HG02852 (cell line): ENCODE data around the gene DRD5.
"Not testable (repeated sequence)": the region's sequence is repeated elsewhere in the genome, so short reads cannot be mapped to it uniquely, and the experiment has no call there.

Experiments used
- ATAC-seq: cut with Tn5 transposase; IDR thresholded peaks from one replicate; pipeline ENCODE4 v1.9.1; 2021; ENCODE audit warnings: mild to moderate bottlenecking, moderate library complexity; ENCODE audit not compliant: unreplicated experiment

DRD5 gene

DNA sequence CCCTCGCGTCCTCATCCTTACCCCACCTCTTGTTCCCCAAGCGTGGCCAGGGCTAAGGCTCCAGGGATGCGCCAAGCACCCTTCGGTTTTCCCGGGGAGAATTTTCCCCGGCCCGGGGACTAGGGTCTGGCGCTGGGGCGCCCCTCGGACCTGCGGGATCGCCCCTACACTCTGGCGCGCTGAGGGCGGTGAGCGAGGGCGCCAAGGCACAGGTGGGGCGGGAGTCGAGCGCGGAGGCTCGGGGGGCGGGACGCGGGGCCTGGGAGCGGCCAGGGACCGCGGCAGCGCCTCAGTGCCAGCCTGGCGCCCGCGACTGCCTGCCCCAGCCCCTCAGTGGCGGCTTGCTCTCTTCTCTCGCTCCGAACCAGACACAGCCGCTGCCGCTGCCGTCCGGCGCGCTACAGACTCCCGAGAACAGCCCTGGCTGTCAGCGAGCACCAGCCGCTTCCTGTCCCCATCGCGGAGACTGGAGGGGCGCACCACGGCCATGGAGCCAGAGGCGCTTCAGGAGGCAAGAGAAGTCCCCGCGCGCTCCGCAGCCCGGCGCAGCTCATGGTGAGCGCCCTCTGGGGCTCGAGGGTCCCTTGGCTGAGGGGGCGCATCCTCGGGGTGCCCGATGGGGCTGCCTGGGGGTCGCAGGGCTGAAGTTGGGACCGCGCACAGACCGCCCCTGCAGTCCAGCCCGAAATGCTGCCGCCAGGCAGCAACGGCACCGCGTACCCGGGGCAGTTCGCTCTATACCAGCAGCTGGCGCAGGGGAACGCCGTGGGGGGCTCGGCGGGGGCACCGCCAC lies at the start of gene DRD5:
DRD5 (plus strand) TSS at position 292 of the 793 bp plus-strand sequence; CDS start at position 688, 396 bp downstream.
- ATAC-seq = no peak

DNA sequence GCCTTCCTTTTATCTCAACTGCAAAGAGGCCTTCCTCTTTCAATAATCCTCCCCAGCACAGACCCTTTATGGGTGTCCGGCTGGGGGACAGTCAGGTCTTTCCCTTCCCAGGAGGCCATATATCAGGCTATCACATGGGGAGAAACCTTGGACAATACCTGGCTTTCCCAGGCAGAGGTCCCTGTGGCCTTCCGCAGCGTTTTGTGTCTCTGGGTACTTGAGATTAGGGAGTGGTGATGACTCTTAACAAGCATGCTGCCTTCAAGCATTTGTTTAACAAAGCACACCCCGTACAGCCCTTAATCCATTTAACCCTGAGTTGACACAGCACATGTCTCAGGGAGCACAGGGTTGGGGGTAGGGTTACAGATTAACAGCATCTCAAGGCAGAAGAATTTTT lies 49.2 kb upstream of the DRD5 start:
- ATAC-seq = not testable (repeated sequence)

DNA sequence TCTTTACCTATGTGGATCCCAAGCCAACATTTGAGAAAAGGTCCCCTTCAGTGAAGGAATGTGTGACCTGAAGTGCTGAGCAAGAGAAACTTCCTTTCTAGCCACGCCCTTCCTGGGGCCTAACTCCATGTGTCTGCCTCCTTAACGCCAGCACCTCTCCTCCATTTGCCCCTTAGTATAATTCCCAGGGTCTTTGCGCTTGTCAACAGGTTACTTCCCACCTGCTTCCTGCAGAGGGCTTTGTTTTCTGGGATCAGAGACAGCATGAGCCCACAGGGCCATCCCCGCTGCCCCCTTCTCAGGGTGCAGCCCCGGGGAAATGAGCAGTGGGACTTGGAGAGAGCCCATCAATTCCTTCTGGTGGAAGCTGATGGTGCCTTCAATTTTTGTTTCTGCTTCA lies 45.9 kb upstream of the DRD5 start:
- ATAC-seq = no peak

DNA sequence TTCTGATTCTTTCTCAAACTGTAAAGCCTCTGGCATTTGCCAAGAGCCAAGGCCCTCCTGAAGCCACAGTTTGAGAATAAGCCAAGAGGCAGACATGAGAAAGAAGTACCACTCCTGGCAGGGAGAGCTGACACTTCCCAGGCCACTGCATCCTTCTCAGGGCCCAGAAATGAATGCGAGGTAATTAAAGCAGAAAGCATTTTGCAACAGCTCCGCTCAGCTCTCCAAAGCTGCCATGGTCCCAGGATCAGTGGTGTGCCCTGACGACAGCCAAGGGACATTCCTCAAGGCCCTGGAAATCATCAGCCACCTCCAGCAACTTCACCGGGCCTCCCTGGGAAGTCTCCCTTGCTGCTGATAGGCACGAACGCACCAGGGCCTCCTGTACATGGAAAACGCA lies 44.2 kb upstream of the DRD5 start:
- ATAC-seq = not testable (repeated sequence)

DNA sequence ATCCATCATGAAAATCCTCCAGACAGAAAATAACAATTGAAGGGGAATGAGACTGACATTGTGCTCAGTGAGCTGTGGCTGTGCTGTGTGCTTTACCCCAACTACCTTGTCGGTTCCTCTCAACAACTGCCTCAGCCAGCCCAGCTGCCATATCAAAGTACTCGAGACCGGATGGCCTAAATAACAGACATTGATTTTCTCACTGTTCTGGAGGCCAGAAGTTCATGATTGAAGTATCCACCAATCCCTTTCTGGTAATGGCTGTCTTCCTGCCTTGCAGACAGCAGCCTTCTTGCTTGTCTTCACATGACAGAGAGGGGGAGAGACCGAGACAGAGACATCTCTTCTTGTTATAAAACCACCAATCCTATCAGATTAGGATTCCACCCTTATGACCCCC lies 37.6 kb upstream of the DRD5 start:
- ATAC-seq = not testable (repeated sequence)

DNA sequence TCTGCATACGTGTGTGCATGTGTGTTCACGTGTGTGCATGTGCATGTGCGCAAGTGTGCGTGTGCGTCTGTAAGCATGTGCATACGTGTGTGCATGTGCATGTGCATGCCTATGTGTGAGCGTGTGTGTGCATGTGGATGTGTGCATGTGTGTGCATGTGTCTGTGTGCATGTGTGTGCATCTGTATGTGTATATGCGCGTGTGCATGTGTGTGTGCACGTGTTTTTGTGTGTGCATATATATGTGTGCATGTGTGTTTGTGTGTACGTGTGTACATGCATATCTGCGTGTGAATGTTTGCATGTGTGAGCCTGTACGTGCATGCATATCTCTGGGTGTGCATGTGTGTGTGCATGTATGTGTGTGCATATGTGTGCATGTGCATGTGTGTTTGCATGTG lies 35.7 kb upstream of the DRD5 start:
- ATAC-seq = no peak

DNA sequence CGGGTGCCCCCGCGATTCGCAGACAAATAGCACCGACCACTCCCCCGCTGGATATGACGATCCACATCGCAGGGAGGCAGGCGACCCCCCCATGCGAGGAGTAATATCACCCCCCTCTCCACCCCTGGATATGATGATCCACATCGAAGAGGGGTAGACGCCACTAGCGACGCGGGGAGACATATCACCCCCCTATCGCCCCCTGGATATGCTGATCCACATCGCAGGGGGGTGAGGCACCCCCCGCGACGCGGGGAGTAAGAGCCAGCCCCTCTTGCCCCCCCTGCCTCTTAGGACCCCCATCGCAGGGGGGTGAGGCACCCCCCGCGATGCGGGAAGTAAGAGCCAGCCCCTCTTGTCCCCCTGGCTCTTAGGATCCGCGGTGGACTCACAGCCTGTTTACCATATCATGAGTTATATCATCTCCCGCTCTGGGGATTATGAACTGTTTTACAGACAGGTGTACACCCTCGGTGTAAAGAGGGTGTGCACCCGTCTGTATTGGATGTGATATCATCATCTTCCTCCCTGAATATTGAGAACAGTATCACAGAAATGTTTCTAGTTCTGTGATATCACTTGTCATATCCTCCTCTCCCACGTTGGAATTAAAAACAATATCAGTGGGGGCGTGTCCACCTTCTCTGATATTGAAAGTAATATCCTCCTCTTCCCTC lies 22.7 kb upstream of the DRD5 start:
- ATAC-seq = no peak

DNA sequence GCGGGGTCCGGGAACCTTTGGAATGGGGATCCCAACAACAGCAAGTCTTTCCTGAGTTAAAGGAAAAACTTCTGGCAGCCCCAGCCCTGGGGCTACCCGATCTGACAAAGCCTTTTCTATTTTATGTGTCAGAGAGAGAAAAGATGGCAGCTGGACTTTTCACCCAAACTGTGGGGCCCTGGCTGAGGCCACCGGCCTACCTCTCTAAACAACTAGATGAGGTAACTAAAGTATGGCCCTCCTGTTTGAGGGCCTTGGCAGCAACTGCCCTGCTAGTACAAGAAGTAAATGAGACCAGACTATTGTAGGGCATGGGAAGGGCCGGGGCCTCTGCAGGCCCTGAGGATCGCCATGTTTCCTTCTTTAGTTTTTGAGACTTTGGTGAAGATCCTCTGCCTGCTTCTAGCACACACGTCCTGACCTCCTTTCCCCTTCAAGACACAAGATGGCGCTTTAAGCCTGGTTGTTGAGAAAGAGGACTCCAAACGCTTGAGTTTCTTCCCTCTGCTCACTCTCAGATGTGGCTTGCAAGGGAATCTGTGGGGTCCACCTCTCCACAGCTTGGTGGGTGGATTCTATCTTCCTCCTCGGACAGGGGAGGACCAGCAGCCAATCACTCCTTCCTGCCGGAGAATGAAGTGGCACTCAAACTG lies 18.5 kb upstream of the DRD5 start:
- no peak for ATAC-seq

DNA sequence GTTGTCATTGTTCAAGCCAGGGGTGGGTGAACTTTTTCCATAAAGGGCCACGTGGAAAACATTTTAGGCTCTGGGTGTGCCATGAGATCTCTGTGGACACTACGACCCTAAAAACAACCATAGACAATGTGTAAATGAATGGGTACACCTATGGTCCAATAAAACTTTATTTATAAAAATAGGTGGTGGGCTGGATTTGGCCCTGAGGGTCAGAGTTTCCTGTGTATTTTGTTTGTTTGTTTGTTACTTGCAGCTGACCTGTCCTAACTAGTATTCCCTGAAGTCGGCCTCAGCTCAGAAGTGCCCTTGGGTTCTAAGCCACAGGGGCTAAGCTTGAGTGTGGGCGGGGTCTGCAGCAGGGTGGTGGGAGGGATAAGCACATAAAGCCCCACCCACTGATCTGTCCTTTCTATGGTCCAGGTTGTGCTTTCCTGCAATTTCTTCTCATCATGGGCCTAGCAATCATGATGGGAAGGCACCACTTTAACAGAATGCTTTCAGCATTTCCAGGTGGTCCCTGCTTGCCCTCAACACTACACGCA lies 17.2 kb upstream of the DRD5 start:
- ATAC-seq = no peak

DNA sequence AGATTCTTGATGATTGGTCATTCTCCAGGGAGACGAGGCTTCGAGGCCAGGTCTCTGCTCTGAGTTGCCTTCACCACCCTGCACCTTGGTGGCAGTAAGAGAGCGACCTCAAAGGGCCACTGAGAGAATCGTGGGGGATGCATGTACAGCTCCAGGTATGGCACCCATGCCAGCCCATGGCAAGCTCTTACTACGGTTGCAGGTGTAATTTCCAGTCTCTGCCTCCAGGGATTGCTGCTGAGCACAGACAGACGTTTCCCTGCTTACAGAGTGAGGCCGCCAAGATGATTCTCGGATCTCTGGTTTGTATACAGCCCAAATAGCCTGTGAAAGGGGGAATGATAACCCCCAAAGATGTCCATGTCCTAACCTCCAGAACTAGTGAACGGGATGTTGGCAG lies 16.3 kb upstream of the DRD5 start:
- ATAC-seq = no peak

DNA sequence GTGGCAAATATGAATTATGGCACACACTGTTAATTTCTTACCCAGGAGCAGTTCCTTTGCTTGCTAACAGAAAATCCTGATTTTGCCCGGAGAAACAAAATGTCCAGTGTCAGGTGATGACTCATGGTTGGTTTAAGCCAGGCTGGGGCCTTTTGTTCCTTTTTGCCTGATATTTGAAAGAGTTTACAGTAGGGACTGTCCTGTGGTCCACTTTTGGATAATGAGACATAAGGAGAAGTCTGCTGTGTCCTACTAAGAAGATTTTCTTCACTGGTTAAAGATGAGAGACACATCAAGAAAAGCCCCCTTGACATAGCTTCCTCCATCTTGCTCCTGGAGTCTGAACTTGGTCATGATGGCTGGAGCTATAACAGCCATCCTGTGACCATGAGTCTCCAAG lies 12.1 kb upstream of the DRD5 start:
- ATAC-seq = no peak

DNA sequence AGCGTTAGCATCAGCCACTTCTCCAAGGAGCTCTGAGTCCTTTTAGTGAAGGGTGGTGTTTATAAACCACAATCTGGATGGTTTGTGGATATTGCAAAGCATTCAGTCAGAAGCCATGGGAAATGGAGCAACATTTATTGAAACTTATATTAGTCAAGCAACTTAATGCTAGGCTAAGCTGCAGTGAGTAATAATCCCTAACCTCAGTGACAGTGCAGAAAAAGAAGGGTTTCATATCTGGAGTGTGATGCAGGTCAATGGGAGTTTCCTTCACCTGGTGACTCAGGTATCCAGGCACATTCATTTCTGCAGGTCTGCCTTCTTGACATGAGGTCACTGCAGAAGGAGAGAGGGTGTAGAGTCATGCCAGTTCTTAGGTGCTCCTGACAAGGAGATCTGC lies 10.4 kb upstream of the DRD5 start:
- ATAC-seq = no peak

DNA sequence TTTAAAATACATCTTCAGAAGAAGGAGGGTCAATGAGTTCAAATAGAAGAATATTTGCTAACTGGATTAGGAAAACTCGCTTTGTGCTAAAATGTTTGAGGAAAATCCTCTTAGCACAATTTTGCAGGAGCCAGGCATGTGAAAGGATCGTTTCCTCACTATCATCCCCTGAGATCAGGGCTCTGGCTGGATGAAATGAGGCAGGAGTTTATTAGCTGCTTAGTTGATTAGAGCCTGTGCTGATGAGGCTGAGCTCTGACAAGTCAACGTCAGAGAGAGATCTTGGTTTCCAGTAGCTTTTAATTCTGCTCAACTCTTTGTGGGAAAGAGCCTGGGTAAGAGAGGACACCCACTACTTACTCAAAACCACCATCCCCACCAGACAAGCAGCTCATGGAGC lies 8.0 kb upstream of the DRD5 start:
- no peak for ATAC-seq

DNA sequence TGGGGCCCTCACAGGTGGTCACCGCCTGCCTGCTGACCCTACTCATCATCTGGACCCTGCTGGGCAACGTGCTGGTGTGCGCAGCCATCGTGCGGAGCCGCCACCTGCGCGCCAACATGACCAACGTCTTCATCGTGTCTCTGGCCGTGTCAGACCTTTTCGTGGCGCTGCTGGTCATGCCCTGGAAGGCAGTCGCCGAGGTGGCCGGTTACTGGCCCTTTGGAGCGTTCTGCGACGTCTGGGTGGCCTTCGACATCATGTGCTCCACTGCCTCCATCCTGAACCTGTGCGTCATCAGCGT lies 652 bp downstream of the DRD5 start:
- no peak for ATAC-seq

DNA sequence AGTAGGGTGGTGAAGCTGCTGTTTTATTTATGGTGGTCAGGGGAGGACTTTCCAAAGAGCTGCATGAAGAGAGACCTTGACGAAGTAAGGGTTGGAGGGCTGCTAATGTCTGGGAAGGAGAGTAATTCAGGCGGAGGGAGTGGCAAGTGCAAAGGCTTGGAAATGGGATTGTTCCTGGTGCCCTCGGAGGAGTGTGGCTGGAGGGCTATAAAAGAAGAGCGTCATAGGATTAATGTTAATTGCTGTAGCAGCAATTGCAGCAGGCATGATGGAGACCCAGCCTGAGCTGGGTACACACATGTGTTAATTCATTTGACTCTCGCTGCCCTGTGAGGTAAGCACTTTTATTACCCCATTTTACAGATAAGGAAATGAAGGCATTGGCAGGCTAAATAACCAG lies 4.5 kb downstream of the DRD5 start:
- ATAC-seq = not testable (repeated sequence)

DNA sequence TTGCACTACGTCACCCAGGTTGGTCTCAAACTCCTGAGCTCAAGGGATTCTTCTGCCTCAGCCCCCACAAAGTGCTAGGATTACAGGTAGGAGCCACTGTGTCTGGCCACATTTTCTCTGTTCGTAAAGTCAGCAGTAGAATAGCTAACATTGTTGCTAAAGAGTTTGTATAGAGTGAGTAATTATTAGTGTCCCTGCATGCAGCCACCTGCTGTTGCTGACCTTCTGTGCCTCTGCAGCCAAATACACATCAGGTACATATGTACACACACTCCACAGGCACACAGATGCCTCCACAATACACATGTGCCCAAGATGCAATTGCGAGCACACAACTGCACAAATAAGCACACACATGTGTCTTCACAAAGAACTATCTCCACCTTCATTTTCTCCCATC lies 10.9 kb downstream of the DRD5 start:
- no peak for ATAC-seq

DNA sequence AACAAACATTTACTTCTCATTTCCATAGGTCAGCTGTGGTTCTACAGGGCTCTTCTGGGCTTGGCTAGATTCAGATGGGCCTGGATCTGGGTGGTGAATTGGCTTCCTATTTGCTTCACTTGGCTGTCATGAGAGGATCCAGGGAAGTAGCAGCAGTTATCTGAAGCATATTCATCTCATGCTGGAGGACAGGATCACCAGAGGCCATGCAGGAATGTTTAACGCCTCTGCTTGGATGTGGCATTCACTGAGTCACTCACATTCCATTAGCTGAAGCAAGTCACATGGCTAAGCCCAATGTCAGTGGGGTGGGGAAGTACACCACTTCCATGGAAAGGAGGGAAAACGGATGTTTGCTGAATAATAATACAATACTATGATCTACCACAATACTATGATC lies 15.2 kb downstream of the DRD5 start:
- not testable (repeated sequence) for ATAC-seq

DNA sequence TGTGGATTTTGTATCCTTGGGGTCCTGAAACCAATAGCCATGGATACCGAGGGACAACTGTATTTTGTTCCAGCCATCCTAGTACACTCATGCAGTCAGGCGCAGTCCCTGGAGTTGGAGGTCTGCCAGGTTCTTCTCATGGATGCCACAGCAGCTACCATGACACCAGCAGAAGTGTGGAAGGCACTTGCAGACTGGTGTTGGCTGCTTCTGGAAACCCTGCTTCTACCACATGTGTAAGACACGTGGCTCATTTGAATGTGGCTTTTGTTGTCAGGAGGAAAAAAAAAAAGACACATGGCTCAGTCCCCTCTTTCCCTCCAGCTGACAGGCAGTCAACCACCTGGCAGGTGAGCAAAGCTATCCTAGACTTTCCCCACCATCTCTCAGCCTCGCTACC lies 19.4 kb downstream of the DRD5 start:
- no peak for ATAC-seq

DNA sequence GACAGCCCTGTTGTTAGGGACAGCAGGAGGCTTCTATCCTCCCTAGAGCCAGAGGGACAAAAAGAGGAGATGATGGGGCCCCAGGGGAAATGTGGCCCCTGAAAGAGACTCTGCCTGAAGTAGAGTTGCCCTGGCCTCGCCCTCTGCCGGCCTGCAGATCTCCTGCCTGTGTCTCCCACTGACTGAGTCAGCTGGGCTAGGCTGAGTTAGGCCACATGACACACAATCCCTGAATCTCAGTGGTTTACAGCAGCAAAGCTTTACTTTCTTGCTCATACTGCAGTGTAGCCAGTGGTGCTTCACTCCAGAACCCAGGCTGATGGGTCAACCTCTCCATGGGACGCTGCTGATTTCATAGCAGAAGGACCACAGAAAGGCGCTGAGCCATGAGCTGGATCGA lies 23.5 kb downstream of the DRD5 start:
- no peak for ATAC-seq

DNA sequence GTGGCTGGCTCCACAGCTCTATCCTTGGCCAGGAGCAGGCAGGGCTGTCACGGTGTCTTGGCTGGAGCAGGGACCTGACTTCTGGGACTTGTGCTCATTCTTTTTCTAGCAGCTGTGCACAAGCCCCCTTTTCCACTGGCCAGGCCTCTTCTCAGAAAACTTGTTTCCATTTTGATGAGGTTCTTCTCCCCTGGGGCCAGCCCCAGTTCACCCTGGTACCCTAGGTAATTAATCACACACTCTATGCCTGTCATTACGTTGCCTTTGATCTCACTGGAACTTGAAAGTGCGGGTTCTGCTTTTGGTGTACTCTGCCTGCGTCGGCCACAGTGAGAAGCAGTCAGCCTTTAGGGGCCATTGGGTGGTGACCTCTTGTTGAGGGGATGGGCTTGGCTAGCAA lies 26.6 kb downstream of the DRD5 start:
- ATAC-seq = no peak

DNA sequence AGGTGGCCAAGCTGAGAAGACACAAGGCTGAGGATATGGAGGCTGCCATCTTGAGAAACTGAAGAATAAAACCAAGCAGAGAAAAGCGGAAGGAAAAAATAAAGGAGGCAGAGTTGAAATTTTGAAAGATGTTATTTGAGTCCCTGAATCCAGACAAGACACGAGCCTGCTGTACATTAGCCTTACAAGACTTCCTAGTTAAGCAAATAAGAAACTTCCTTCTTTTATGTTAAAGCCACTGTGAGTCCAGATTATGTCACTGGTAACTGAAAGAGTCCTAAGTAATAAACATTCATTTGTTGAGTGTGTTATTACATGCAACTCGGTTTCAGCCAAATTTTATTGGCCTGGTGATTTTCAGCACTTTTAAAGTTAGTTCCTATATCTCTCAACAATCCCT lies 30.4 kb downstream of the DRD5 start:
- no peak for ATAC-seq
